IMR-90 (cell line): ENCODE results near the gene AGBL3. TPM values are rescaled to one million over a fixed set of nuclear protein-coding genes. Genes with fewer than 3 reads are reported as not detected.

Experiments
- ATAC-seq: fragments of 200-7000 bp; cut with Tn5 transposase; 2 replicates; pipeline ENCODE4 v1.9.1; 2020; ENCODE audit warnings: low read depth, mild to moderate bottlenecking, moderate library complexity
- BruUV-seq: library from RNA; stranded (reverse); fragments of 400-500 nt; replicated peaks from 2 replicates; lab custom pipeline; 2021; lab: Mats Ljungman, UMichigan
- CTCF ChIA-PET: fragments of 300-600 bp; formaldehyde crosslinking; extraction: SDS; loops from one replicate; lab custom pipeline; 2021; ENCODE audit warnings: antibody characterized with exemption; lab: Yijun Ruan, JAX
- POLR2A ChIA-PET: fragments of 300-600 bp; sonication (Branson Sonifier 250); formaldehyde crosslinking; loops from one replicate; lab custom pipeline; 2022; ENCODE audit warnings: antibody characterized with exemption; ENCODE audit not compliant: unreplicated experiment; lab: Charles Lee
- DNase-seq: peaks from one replicate; pipeline ENCODE4 v3.0.0; 2013
- H2AFZ ChIP-seq: replicated peaks from 2 replicates; pipeline ENCODE3; 2013; ENCODE audit warnings: low read length, mild to moderate bottlenecking; ENCODE audit not compliant: poor library complexity
- H2AK5ac ChIP-seq: 2 replicates; pipeline ENCODE4 v1.6.1; 2013; ENCODE audit warnings: low read depth, low read length, inconsistent platforms
- H2AK9ac ChIP-seq: replicated peaks from 2 replicates; pipeline ENCODE3; 2013; ENCODE audit warnings: mild to moderate bottlenecking, low read depth, low read length, moderate library complexity; ENCODE audit not compliant: poor library complexity
- H2BK120ac ChIP-seq: 2 replicates; pipeline ENCODE4 v1.6.1; 2013; ENCODE audit warnings: low read depth, low read length, inconsistent platforms
- H2BK15ac ChIP-seq: 3 replicates; pipeline ENCODE4 v1.6.1; 2013; ENCODE audit warnings: low read depth, low read length, inconsistent platforms
- H2BK20ac ChIP-seq: 2 replicates; pipeline ENCODE4 v1.6.1; 2013; ENCODE audit warnings: low read depth, mild to moderate bottlenecking, inconsistent platforms, low read length, moderate library complexity
- H2BK5ac ChIP-seq: 2 replicates; pipeline ENCODE4 v1.6.1; 2013; ENCODE audit warnings: mild to moderate bottlenecking, low read depth, low read length, inconsistent platforms; ENCODE audit not compliant: poor library complexity, severe bottlenecking
- H3K14ac ChIP-seq: replicated peaks from 2 replicates; pipeline ENCODE4 v1.6.1; 2013; ENCODE audit warnings: low read depth, low read length, inconsistent platforms
- H3K18ac ChIP-seq: 2 replicates; pipeline ENCODE4 v1.6.1; 2013; ENCODE audit warnings: low read depth, low read length, control low read depth
- H3K23ac ChIP-seq: 2 replicates; pipeline ENCODE4 v1.6.1; 2013; ENCODE audit warnings: low read depth, low read length, inconsistent platforms
- H3K27ac ChIP-seq: 2 replicates; pipeline ENCODE4 v1.5.1; 2013; ENCODE audit warnings: mild to moderate bottlenecking, control low read depth, low read length; ENCODE audit not compliant: insufficient read depth
- H3K27me3 ChIP-seq: 2 replicates; pipeline ENCODE4 v1.6.1; 2013; ENCODE audit warnings: low read length; ENCODE audit not compliant: control insufficient read depth, insufficient read depth
- H3K36me3 ChIP-seq: 2 replicates; pipeline ENCODE4 v1.6.1; 2013; ENCODE audit warnings: low read length, mixed read lengths; ENCODE audit not compliant: control insufficient read depth, insufficient read depth
- H3K4ac ChIP-seq: 2 replicates; pipeline ENCODE4 v1.6.1; 2013; ENCODE audit warnings: low read depth, low read length, inconsistent platforms
- H3K4me1 ChIP-seq: 2 replicates; pipeline ENCODE4 v1.6.1; 2013; ENCODE audit warnings: low read length, mixed read lengths; ENCODE audit not compliant: control insufficient read depth, insufficient read depth
- H3K4me2 ChIP-seq: 2 replicates; pipeline ENCODE4 v1.6.1; 2013; ENCODE audit warnings: low read depth, mild to moderate bottlenecking, control low read depth, low read length, moderate library complexity
- H3K4me3 ChIP-seq: 2 replicates; pipeline ENCODE4 v1.5.1; 2013; ENCODE audit warnings: low read depth, mild to moderate bottlenecking, control low read depth, low read length, moderate library complexity; ENCODE audit not compliant: insufficient read depth
- H3K56ac ChIP-seq: 2 replicates; pipeline ENCODE4 v1.6.1; 2013; ENCODE audit warnings: low read length, inconsistent platforms; ENCODE audit not compliant: insufficient read depth; ENCODE audit errors: extremely low read depth
- H3K79me1 ChIP-seq, 2 experiments: 2 replicates each; pipeline ENCODE4 v1.6.1; 2013; ENCODE audit warnings: low read length in 2 of 2, inconsistent platforms in 1 of 2, low read depth in 1 of 2
- H3K9ac ChIP-seq: 2 replicates; pipeline ENCODE4 v1.6.1; 2013; ENCODE audit warnings: low read depth, low read length, control low read depth
- H3K9me1 ChIP-seq: 2 replicates; pipeline ENCODE4 v1.6.1; 2013; ENCODE audit warnings: low read length, inconsistent platforms; ENCODE audit not compliant: insufficient read depth
- H3K9me3 ChIP-seq: 2 replicates; pipeline ENCODE4 v1.6.1; 2013; ENCODE audit warnings: low read length; ENCODE audit not compliant: control insufficient read depth, insufficient read depth
- H4K20me1 ChIP-seq: 2 replicates; pipeline ENCODE4 v1.6.1; 2013; ENCODE audit warnings: low read length, inconsistent platforms; ENCODE audit not compliant: insufficient read depth
- H4K5ac ChIP-seq: 2 replicates; pipeline ENCODE4 v1.6.1; 2013; ENCODE audit warnings: mild to moderate bottlenecking, low read depth, low read length, control low read depth
- H4K8ac ChIP-seq, 2 experiments: 2 replicates each; pipeline ENCODE4 v1.6.1; 2013; ENCODE audit warnings: low read depth in 2 of 2, low read length in 2 of 2, control low read depth in 1 of 2, inconsistent platforms in 1 of 2
- H4K91ac ChIP-seq: 2 replicates; pipeline ENCODE4 v1.6.1; 2013; ENCODE audit warnings: low read depth, low read length, inconsistent platforms; ENCODE audit not compliant: insufficient read depth
- FOS ChIP-seq: fragments of 150-350 bp; IDR thresholded peaks from 2 replicates; pipeline ENCODE4 v1.6.1; 2016; ENCODE audit warnings: low read depth, low read length
- POLR2A ChIP-seq: IDR thresholded peaks from 2 replicates; pipeline ENCODE4 v1.6.1; 2012; ENCODE audit warnings: mild to moderate bottlenecking, low read depth, low read length
- WGBS, 2 experiments: methylation state at CpG; one replicate each; pipeline versions ENCODE4 v1.1.5 to v1.1.7; 2013; ENCODE audit warnings: missing lambda C conversion rate in 2 of 2; ENCODE audit not compliant: insufficient read length in 1 of 2; ENCODE audit errors: extremely low coverage in 2 of 2; 5-methylcytosine and 5-hydroxymethylcytosine counted together
- dilution Hi-C: fragments of 300-500 bp; cut with HindIII; formaldehyde crosslinking; loops from one replicate; pipeline ENCODE4 v1.14.3; 2018; ENCODE audit warnings: low sequenced_read_pairs; ENCODE audit not compliant: unreplicated experiment
- in situ Hi-C: fragments of 300-500 bp; cut with MboI; formaldehyde crosslinking; loops from 3 replicates; pipeline ENCODE4 v1.14.3; 2019; ENCODE audit warnings: low sequenced_read_pairs, inconsistent platforms, mixed read lengths
- intact Hi-C: fragments of 100-400 bp; cut with micrococcal nuclease; formaldehyde crosslinking; loops from 2 replicates; pipeline ENCODE4 v1.10.0; 2022
- polyA plus RNA-seq, 3 experiments: library from polyadenylated mRNA; depleted of rRNA; stranded (reverse); fragments of >200 nt; gene quantifications; 2 replicates each; pipeline ENCODE4 v1.2.3, GENCODE V29; 2012; ENCODE audit warnings: low replicate concordance in 1 of 3
- total RNA-seq: library from RNA; depleted of rRNA; stranded (reverse); fragments of >200 nt; gene quantifications from 2 replicates; pipeline ENCODE4 v1.2.3, GENCODE V29; 2012
- TF ChIP-seq, protein P1 (sequence below): conservative IDR thresholded peaks from 2 replicates; pipeline ENCODE4 v1.5.1; 2012; ENCODE audit warnings: mild to moderate bottlenecking, low read depth, low read length, improper control_type of control experiment

AGBL3 gene
- total and polyA plus RNA-seq, 2 of the 4 experiments (the other 2 are of a cell fraction), result 0.18 to 0.65 TPM

DNA sequence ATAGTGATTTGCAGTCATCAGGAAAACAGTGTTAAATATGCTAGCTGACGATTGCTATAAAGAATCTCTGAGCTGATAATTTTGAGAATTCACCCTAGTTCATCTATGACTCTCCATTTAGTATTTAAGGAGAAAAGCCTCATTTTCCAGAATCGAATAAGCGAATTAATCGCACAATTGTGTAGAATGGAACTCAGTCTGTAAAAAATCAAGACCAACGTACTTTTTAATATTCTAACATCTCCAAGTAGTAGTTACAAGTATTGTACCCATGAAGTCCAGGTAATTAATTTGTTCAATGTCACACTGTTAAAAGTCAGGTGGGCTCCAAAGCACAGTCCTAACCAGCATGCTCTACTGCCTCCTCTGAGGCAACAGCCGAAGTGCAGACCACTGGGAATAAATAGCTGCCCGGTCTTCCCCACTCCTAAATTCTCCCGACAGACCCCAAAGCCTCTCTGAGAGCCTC is 380 bp upstream of the AGBL3 start:
- POLR2A ChIA-PET, result interaction anchor here (0.8 kb wide), 1 partner anchor 162 kb away, joined by 3 read pairs; the partner anchor contains the start of gene TMEM140
- Histone ChIP-seq H3K4me3 (peak overlapping the region; percentile 72), H2AK5ac (no peak overlapping the region), H3K14ac (peak overlapping the region; percentile 86), H3K4ac (peak overlapping the region; percentile 77), H3K36me3 (no peaks in the 10 kb centered on the region), H2BK120ac (peak overlapping the region; percentile 59; the same call in 1 of the 2 replicates), H4K91ac (peak overlapping the region; percentile 67; the same call in 1 of the 2 replicates), H3K9me1 (no peaks in the 10 kb centered on the region), H3K23ac (no peak overlapping the region), H2AFZ (peak overlapping the region; percentile 98), H3K27ac (peak overlapping the region; percentile 52), H4K20me1 (no peaks in the 10 kb centered on the region), H3K18ac (peak overlapping the region; percentile 68), H4K5ac (peak overlapping the region; percentile 96), H3K9me3 (no peaks in the 10 kb centered on the region), H3K4me2 (peak overlapping the region; percentile 90), H2AK9ac (no peak overlapping the region), H3K9ac (peak overlapping the region; percentile 63), H3K79me1 (peaks cover 4 to 6% of the 10 kb centered on the region in 2 experiments), H4K8ac (peak overlapping the region; percentile 99), H2BK20ac (no peak overlapping the region), H3K4me1 (no peaks in the 10 kb centered on the region), H3K27me3 (no peaks in the 10 kb centered on the region), H3K56ac (peak overlapping the region; percentile 66; the same call in 1 of the 2 replicates), H2BK15ac (no peak overlapping the region; the same call in 2 of the 3 replicates), H2BK5ac (peak overlapping the region; percentile 32)
- in situ Hi-C loops (loop anchor here (10.0 kb wide), 1 partner anchor 179 kb away; no protein-coding TSS in a partner anchor), intact Hi-C loops (loop anchor here (2.0 to 5.0 kb wide), 2 partner anchors 185 to 226 kb away; partner anchors contain the start of genes CYREN and WDR91), dilution Hi-C loops (no loop called here)
- CTCF ChIA-PET, result interaction anchor here (0.8 to 3.6 kb wide), 6 partner anchors 10 to 294 kb away, joined by 3 to 17 read pairs (median 4); partner anchors contain the start of gene CYREN
- BruUV-seq, result no TSS peak
- no CpG with 5 or more reads among the region's 8 CpGs for WGBS, 2 experiments
- no peak for DNase-seq
- no peak for ATAC-seq
- no peak for TF ChIP-seq POLR2A
- TF ChIP-seq FOS, result no peak
- TF ChIP-seq, protein P1, sequence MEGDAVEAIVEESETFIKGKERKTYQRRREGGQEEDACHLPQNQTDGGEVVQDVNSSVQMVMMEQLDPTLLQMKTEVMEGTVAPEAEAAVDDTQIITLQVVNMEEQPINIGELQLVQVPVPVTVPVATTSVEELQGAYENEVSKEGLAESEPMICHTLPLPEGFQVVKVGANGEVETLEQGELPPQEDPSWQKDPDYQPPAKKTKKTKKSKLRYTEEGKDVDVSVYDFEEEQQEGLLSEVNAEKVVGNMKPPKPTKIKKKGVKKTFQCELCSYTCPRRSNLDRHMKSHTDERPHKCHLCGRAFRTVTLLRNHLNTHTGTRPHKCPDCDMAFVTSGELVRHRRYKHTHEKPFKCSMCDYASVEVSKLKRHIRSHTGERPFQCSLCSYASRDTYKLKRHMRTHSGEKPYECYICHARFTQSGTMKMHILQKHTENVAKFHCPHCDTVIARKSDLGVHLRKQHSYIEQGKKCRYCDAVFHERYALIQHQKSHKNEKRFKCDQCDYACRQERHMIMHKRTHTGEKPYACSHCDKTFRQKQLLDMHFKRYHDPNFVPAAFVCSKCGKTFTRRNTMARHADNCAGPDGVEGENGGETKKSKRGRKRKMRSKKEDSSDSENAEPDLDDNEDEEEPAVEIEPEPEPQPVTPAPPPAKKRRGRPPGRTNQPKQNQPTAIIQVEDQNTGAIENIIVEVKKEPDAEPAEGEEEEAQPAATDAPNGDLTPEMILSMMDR, result peak; percentile 18; the same call in 1 of the 2 replicates
